HepG2 (cell line): ENCODE results near the gene TTC5. TPM values are rescaled to one million over a fixed set of nuclear protein-coding genes. Genes with fewer than 3 reads are reported as not detected.
A peak's percentile ranks its signal among the peaks of the same experiment; 100 is the strongest.

Experiments used
- ARHGAP35 ChIP-seq: sonication (generic); formaldehyde crosslinking; IDR thresholded peaks from 2 replicates; pipeline ENCODE4 v1.9.0; 2022; ENCODE audit warnings: mild to moderate bottlenecking, inconsistent platforms, moderate library complexity, missing genetic modification reagents, borderline replicate concordance
- ATF1 ChIP-seq: IDR thresholded peaks from 2 replicates; pipeline ENCODE4 v1.6.1; 2016; ENCODE audit warnings: mild to moderate bottlenecking, control low read depth
- ATF6 ChIP-seq: sonication (generic); formaldehyde crosslinking; conservative IDR thresholded peaks from 2 replicates; pipeline ENCODE4 v1.4.0; 2020; ENCODE audit warnings: missing genetic modification reagents
- DBP ChIP-seq: sonication (generic); formaldehyde crosslinking; IDR thresholded peaks from 2 replicates; pipeline ENCODE4 v1.4.0; 2020; ENCODE audit warnings: missing genetic modification reagents; ENCODE audit errors: not compliant biosample characterization
- HDAC1 ChIP-seq: sonication (generic); formaldehyde crosslinking; IDR thresholded peaks from 2 replicates; pipeline ENCODE4 v1.5.1; 2020; ENCODE audit warnings: mild to moderate bottlenecking, missing genetic modification reagents
- HOMEZ ChIP-seq: IDR thresholded peaks from 2 replicates; pipeline ENCODE4 v1.6.1; 2016; ENCODE audit warnings: low read depth
- HOXA3 ChIP-seq: sonication (generic); formaldehyde crosslinking; IDR thresholded peaks from 2 replicates; pipeline ENCODE4 v1.5.0; 2020; ENCODE audit warnings: missing genetic modification reagents
- JARID2 ChIP-seq: sonication (generic); formaldehyde crosslinking; IDR thresholded peaks from 2 replicates; pipeline ENCODE4 v1.8.1; 2023; ENCODE audit warnings: missing genetic modification reagents, inconsistent platforms; ENCODE audit not compliant: insufficient replicate concordance
- KLF9 ChIP-seq: IDR thresholded peaks from 2 replicates; pipeline ENCODE4 v1.6.1; 2016; ENCODE audit warnings: low read depth
- NR2F2 ChIP-seq: IDR thresholded peaks from 2 replicates; pipeline ENCODE4 v1.6.1; 2012; ENCODE audit warnings: low read depth, inconsistent platforms, borderline replicate concordance
- POLR2G ChIP-seq: fragments of 200-400 bp; formaldehyde crosslinking; IDR thresholded peaks from 2 replicates; pipeline ENCODE4 v1.6.1; 2018; ENCODE audit warnings: mild to moderate bottlenecking, low read depth, low read length, moderate library complexity
- RCOR2 ChIP-seq: IDR thresholded peaks from 2 replicates; pipeline ENCODE4 v1.6.1; 2016; ENCODE audit warnings: missing biosample characterization, missing genetic modification reagents
- SATB2 ChIP-seq: sonication (generic); formaldehyde crosslinking; IDR thresholded peaks from 2 replicates; pipeline ENCODE4 v1.5.0; 2020; ENCODE audit warnings: missing genetic modification reagents
- SMC3 ChIP-seq: IDR thresholded peaks from 2 replicates; pipeline ENCODE4 v1.6.1; 2011; ENCODE audit warnings: low read length, improper control_type of control experiment
- SPEN ChIP-seq: sonication (generic); formaldehyde crosslinking; IDR thresholded peaks from 2 replicates; pipeline ENCODE4 v1.5.1; 2020; ENCODE audit warnings: low read depth, mild to moderate bottlenecking, missing genetic modification reagents
- THAP11 ChIP-seq: IDR thresholded peaks from 2 replicates; pipeline ENCODE4 v1.6.1; 2016; ENCODE audit warnings: missing biosample characterization, missing genetic modification reagents
- ZEB1 ChIP-seq: IDR thresholded peaks from 2 replicates; pipeline ENCODE4 v1.6.1; 2012; ENCODE audit warnings: mild to moderate bottlenecking, low read depth, inconsistent platforms; ENCODE audit not compliant: insufficient replicate concordance
- ZFP91 ChIP-seq: sonication (generic); formaldehyde crosslinking; IDR thresholded peaks from 2 replicates; pipeline ENCODE4 v1.9.0; 2022; ENCODE audit warnings: missing genetic modification reagents, mild to moderate bottlenecking, borderline replicate concordance
- ZFX ChIP-seq: sonication (generic); formaldehyde crosslinking; IDR thresholded peaks from 2 replicates; pipeline ENCODE4 v1.4.0; 2020; ENCODE audit warnings: mild to moderate bottlenecking, low read depth, missing genetic modification reagents, moderate library complexity
- ZNF501 ChIP-seq: sonication (generic); formaldehyde crosslinking; IDR thresholded peaks from 2 replicates; pipeline ENCODE4 v1.5.1; 2020; ENCODE audit warnings: mild to moderate bottlenecking, moderate library complexity, missing genetic modification reagents
- ZNF691 ChIP-seq: sonication (generic); formaldehyde crosslinking; IDR thresholded peaks from 2 replicates; pipeline ENCODE4 v1.4.0; 2020; ENCODE audit warnings: missing genetic modification reagents, low read depth, mild to moderate bottlenecking, borderline replicate concordance
- ZNF713 ChIP-seq: sonication (generic); formaldehyde crosslinking; IDR thresholded peaks from 2 replicates; pipeline ENCODE4 v1.4.0; 2020; ENCODE audit warnings: mild to moderate bottlenecking, missing genetic modification reagents
- ZSCAN29 ChIP-seq: sonication (generic); formaldehyde crosslinking; conservative IDR thresholded peaks from 2 replicates; pipeline ENCODE4 v1.4.0; 2020; ENCODE audit warnings: mild to moderate bottlenecking, missing genetic modification reagents
- polyA plus RNA-seq, 8 experiments: library from polyadenylated mRNA; depleted of rRNA in 3 of 8; stranded (reverse) in 7 of 8; unstranded in 1 of 8; fragments of >200 nt; fragmentation: Illumina TruSeq in 4 of 8; extraction: Trizol in 4 of 8; gene quantifications; 2 replicates each; pipeline versions ENCODE4 v1.2.1 to v1.2.3, GENCODE V29; 2011 to 2016; ENCODE audit warnings: low read depth in 4 of 8, missing spikeins in 1 of 8, mixed read lengths in 1 of 8; ENCODE audit not compliant: insufficient read depth in 1 of 8
- total RNA-seq, 5 experiments: library from RNA; depleted of rRNA; stranded (reverse); fragments of >200 nt; fragmentation: Illumina TruSeq; extraction: Trizol; gene quantifications; 2 replicates each; pipeline ENCODE4 v1.2.3, GENCODE V29; 2016; ENCODE audit warnings: low read depth in 1 of 5

The TTC5 gene
- total and polyA plus RNA-seq, 2 of the 13 experiments (the other 11 are each of a cell fraction or from before 2014, with no cell fraction given) = 8.7 to 28.5 TPM

GRCh38 chr14:20327005-20327869 lies 21.5 kb upstream of the TTC5 start (continued):
- TF ChIP-seq SPEN (CRISPR knock-in tag) = no peak
- TF ChIP-seq DBP (CRISPR knock-in tag) = peak; percentile 30
- no peak for TF ChIP-seq ZNF691 (CRISPR knock-in tag)
- TF ChIP-seq THAP11 (CRISPR knock-in tag) = peak; percentile 44
- no peak for TF ChIP-seq POLR2G
- TF ChIP-seq ZEB1 = no peak
- no peak for TF ChIP-seq JARID2
- TF ChIP-seq HOMEZ (CRISPR knock-in tag) = peak; percentile 24; the same call in 1 of the 2 replicates
- no peak for TF ChIP-seq ARHGAP35 (CRISPR knock-in tag)
- TF ChIP-seq HOXA3 (CRISPR knock-in tag) = no peak
- no peak for TF ChIP-seq ZFP91
- TF ChIP-seq ATF1 (CRISPR knock-in tag) = 0 out of 2 replicates have a peak, but pooled peaks have one; percentile 28
- no peak for TF ChIP-seq ZNF501
- 0 out of 2 replicates have a peak, but pooled peaks have one; percentile 30 for TF ChIP-seq SATB2
- TF ChIP-seq RCOR2 (CRISPR knock-in tag) = no peak
- no peak for TF ChIP-seq ZNF713 (CRISPR knock-in tag)
- no peak for TF ChIP-seq KLF9 (CRISPR knock-in tag)
- no peak for TF ChIP-seq ZSCAN29 (CRISPR knock-in tag)
- TF ChIP-seq SMC3 = peak; percentile 78
- TF ChIP-seq ATF6 = 0 out of 2 replicates have a peak, but pooled peaks have one; percentile 22
- TF ChIP-seq ZFX (CRISPR knock-in tag) = no peak
- TF ChIP-seq NR2F2 = no peak
- TF ChIP-seq HDAC1 (CRISPR knock-in tag) = 0 out of 2 replicates have a peak, but pooled peaks have one; percentile 20
